OCI-LY1 (cell line): ENCODE measurements around the gene SLC7A8.

Experiments used
- EZH2 ChIP-seq: fragments of 200-600 bp; sonication (generic), shearing (Covaris generic); IDR thresholded peaks from 2 replicates; pipeline ENCODE4 v1.8.0; 2017; ENCODE audit warnings: borderline replicate concordance, mixed run types, mild to moderate bottlenecking, antibody characterized with exemption, low read length, moderate library complexity, mixed read lengths
- TF ChIP-seq, protein P1 (sequence below): fragments of 200-600 bp; sonication (generic), shearing (Covaris generic); IDR thresholded peaks from 2 replicates; pipeline ENCODE4 v1.5.1; 2017; ENCODE audit warnings: mild to moderate bottlenecking, antibody characterized with exemption, low read length, moderate library complexity, mixed read lengths

DNA sequence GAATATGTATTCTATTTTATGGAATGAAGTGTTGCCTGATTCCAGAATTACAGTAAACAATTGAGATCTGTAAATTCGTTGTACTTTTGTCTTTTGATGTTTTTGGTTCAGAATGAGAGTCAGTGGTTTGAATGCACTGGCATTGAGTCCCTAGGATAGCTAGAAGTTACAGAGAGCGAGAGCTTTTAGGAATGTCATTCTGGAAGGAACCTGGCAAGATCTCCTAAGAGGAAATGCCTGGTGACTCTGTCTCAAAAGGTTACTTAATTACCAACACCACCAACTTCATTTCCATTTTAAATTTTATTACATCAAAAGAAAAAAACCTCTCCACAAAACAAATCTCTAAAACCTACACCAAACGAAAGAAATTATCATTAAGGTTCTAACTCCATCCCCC is 58.4 kb downstream of the SLC7A8 start:
- TF ChIP-seq, protein P1, sequence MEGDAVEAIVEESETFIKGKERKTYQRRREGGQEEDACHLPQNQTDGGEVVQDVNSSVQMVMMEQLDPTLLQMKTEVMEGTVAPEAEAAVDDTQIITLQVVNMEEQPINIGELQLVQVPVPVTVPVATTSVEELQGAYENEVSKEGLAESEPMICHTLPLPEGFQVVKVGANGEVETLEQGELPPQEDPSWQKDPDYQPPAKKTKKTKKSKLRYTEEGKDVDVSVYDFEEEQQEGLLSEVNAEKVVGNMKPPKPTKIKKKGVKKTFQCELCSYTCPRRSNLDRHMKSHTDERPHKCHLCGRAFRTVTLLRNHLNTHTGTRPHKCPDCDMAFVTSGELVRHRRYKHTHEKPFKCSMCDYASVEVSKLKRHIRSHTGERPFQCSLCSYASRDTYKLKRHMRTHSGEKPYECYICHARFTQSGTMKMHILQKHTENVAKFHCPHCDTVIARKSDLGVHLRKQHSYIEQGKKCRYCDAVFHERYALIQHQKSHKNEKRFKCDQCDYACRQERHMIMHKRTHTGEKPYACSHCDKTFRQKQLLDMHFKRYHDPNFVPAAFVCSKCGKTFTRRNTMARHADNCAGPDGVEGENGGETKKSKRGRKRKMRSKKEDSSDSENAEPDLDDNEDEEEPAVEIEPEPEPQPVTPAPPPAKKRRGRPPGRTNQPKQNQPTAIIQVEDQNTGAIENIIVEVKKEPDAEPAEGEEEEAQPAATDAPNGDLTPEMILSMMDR = no peak
- no peak for TF ChIP-seq EZH2
